ENCODE data around the gene SLC12A3. TPM values are rescaled to one million over a fixed set of nuclear protein-coding genes. Genes with fewer than 3 reads are reported as not detected.
"Not testable (repeated sequence)": the region's sequence is repeated elsewhere in the genome, so short reads cannot be mapped to it uniquely, and the experiment has no call there.

The SLC12A3 gene
- polyA plus RNA-seq, 12 donors, result 0.07 to 0.22 (median 0.15) TPM; not detected in 6

GRCh38 chr16:56868766-56869165, 3.8 kb downstream of the SLC12A3 start:
- DNase-seq, result not testable (repeated sequence)

GRCh38 chr16:56869513-56870275, 4.7 kb downstream of the SLC12A3 start:
- DNase-seq, result no peak

GRCh38 chr16:56870276-56870888, 5.4 kb downstream of the SLC12A3 start:
- DNase-seq, result no peak

- DNase-seq, result no peak
Measured at GRCh38 chr16:56871172-56871593, 6.2 kb downstream of the SLC12A3 start.

- no peak for DNase-seq
Measured at GRCh38 chr16:56872863-56873391, 7.9 kb downstream of the SLC12A3 start.

- peak; percentile 32 for DNase-seq
Measured at GRCh38 chr16:56874800-56875199, 9.8 kb downstream of the SLC12A3 start.

- no peak for DNase-seq
Measured at GRCh38 chr16:56876048-56876447, 11.0 kb downstream of the SLC12A3 start.

- no peak for DNase-seq
Measured at GRCh38 chr16:56877486-56878182, 12.6 kb downstream of the SLC12A3 start.

GRCh38 chr16:56878282-56878854, 13.4 kb downstream of the SLC12A3 start:
- DNase-seq, result no peak

- no peak for DNase-seq
Measured at GRCh38 chr16:56879276-56879675, 14.3 kb downstream of the SLC12A3 start.

GRCh38 chr16:56880176-56880575, 15.2 kb downstream of the SLC12A3 start:
- no peak for DNase-seq

- no peak for DNase-seq
Measured at GRCh38 chr16:56880685-56881084, 15.7 kb downstream of the SLC12A3 start.

- DNase-seq, result no peak
Measured at GRCh38 chr16:56882077-56882800, 17.2 kb downstream of the SLC12A3 start.

GRCh38 chr16:56883586-56883985, 18.6 kb downstream of the SLC12A3 start:
- no peak for DNase-seq

GRCh38 chr16:56884026-56884582, 19.1 kb downstream of the SLC12A3 start:
- no peak for DNase-seq

- DNase-seq, result not testable (repeated sequence)
Measured at GRCh38 chr16:56884929-56885328, 19.9 kb downstream of the SLC12A3 start.

- no peak for DNase-seq
Measured at GRCh38 chr16:56885446-56886162, 20.6 kb downstream of the SLC12A3 start.

- no peak for DNase-seq
Measured at GRCh38 chr16:56886296-56886695, 21.3 kb downstream of the SLC12A3 start.

GRCh38 chr16:56886826-56887225, 21.8 kb downstream of the SLC12A3 start:
- no peak for DNase-seq

- DNase-seq, result no peak
Measured at GRCh38 chr16:56888806-56889205, 23.8 kb downstream of the SLC12A3 start.

Data from muscle of arm (tissue), 12 donors.